GM21576 (cell line): Measurements from ENCODE around the gene MKI67.
A peak's percentile ranks its signal among the peaks of the same experiment; 100 is the strongest.
"Not testable (repeated sequence)": the region's sequence is repeated elsewhere in the genome, so short reads cannot be mapped to it uniquely, and the experiment has no call there.

Source experiments
- ATAC-seq: cut with Tn5 transposase; IDR thresholded peaks from one replicate; pipeline ENCODE4 v1.9.1; 2021; ENCODE audit warnings: mild to moderate bottlenecking, moderate library complexity; ENCODE audit not compliant: unreplicated experiment

The MKI67 gene, protein sequence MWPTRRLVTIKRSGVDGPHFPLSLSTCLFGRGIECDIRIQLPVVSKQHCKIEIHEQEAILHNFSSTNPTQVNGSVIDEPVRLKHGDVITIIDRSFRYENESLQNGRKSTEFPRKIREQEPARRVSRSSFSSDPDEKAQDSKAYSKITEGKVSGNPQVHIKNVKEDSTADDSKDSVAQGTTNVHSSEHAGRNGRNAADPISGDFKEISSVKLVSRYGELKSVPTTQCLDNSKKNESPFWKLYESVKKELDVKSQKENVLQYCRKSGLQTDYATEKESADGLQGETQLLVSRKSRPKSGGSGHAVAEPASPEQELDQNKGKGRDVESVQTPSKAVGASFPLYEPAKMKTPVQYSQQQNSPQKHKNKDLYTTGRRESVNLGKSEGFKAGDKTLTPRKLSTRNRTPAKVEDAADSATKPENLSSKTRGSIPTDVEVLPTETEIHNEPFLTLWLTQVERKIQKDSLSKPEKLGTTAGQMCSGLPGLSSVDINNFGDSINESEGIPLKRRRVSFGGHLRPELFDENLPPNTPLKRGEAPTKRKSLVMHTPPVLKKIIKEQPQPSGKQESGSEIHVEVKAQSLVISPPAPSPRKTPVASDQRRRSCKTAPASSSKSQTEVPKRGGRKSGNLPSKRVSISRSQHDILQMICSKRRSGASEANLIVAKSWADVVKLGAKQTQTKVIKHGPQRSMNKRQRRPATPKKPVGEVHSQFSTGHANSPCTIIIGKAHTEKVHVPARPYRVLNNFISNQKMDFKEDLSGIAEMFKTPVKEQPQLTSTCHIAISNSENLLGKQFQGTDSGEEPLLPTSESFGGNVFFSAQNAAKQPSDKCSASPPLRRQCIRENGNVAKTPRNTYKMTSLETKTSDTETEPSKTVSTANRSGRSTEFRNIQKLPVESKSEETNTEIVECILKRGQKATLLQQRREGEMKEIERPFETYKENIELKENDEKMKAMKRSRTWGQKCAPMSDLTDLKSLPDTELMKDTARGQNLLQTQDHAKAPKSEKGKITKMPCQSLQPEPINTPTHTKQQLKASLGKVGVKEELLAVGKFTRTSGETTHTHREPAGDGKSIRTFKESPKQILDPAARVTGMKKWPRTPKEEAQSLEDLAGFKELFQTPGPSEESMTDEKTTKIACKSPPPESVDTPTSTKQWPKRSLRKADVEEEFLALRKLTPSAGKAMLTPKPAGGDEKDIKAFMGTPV (N-terminal part only)

DNA sequence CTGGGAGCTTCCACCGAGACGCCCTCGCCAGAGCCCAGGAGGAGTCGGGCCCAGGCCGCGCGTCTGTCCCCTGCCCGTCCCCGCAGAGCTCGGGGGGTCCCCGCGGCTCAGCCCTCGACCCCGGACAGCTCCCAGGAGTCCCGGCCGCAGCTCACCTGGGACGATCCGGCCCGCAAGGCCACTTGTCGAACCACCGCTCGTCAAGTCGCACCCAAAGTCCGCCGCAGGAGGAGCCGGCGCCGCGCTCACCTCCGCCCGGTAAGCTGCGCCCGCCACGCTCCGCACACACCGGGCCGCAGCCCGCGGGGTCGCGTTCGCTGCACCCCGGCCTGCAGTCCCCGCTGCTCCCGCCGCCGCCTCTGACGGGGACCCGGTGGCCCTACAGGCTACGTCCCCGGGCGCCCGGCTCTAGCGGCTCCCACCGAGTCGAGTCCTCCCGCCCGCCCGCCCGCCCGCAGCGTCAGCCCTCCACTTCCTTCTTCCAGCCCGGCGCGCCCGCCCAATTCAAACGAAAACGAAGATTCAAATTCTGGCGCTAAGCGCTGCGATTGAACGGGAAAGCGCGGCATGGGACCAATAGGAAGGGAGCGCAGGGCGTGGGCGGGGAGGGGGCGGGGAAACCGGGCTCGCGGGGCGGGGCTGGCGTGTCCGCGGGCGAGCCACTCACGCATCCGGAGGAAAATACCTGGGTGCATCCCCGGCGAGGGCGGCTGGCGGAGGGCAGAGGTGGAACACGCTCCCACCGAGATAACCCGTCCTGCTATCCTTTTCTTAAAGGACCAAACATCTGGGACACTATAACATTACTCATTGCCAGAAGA lies at the start of gene MKI67:
Gene MKI67 (minus strand): TSS at position 480 of the 821 bp plus-strand sequence. CDS start 756 bp downstream, outside the sequence.
- peak; percentile 74 for ATAC-seq

DNA sequence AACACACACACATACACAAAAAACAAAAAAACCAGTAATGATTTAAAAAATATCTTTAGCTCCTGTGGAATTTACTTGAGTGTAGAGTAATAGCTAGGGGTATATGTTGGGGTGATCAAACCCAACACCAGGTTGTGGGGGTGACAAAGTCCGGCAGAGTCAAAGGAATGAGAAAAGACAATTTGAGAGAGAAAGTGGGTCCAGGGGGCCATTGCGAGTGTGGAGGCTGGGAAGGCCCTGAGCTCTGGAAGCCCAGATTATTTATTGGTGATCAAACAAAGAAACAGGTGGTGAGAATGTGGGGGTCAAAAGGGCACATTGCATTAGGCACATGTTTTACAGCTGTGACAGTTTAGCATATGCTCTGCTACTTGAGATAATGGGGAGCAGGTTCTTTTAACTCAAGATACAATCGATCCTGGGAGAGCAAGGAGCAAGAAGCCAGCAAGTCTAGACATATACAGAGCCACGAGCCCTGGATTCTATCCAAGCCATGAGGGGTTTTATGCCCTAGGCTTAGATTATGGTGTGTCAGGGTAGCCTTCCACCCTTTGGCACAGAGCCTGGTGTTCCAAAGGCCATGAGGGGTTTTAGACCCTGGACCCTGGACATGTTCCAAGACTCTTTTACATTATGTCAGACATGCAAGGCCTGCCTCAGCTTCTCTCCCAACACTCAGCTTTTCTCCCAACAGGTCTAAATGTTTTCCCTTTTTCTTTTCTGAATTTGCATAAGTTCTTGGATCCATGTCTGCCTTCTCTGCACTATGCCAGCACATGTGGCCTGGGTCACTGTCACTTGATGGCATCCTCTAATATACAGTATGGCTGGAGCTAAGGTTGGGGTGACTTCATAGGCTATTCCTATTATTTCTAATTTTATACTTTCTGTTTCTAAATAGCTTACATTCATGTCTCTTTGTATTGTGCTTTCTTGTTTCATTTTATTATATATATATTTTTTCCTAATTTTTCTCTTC lies 48.6 kb upstream of the MKI67 start:
- no peak for ATAC-seq

DNA sequence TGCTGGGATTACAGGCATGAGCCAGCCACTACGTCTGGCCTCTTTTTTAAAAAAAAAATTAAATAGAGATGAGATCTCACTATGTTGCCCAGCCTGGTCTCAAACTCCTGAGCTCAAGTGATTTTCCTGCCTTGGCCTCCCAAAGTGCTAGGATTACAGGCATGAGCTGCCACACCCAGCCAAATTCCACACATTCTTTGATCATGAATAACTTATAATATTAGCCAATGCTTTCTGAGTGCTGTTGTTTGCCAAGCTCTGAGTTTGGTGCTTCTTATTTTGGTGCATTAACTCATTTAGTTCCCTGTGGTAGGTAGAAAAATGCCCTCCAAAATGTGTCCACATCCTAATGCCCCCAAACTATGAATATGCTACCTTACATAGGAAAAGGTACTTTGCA lies 47.2 kb upstream of the MKI67 start:
- no peak for ATAC-seq

DNA sequence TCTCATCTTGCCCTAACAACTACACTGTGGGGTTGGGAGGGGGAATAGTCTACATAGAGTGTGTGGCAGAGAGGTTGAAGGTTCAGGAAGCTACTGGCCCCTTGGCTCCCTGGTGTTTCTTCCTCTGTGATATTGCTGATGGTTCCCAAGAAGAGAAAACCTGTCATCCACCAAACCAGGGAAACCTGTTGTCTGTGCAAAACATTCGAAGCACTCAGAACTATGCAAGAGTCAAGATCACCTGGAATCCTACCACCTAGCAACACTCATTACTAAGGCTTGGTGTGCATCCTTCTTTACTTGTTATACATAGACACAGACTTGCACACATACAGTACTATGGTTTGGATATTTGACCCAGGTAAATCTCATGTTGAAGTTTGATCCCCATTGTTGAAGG lies 46.5 kb upstream of the MKI67 start:
- no peak for ATAC-seq

DNA sequence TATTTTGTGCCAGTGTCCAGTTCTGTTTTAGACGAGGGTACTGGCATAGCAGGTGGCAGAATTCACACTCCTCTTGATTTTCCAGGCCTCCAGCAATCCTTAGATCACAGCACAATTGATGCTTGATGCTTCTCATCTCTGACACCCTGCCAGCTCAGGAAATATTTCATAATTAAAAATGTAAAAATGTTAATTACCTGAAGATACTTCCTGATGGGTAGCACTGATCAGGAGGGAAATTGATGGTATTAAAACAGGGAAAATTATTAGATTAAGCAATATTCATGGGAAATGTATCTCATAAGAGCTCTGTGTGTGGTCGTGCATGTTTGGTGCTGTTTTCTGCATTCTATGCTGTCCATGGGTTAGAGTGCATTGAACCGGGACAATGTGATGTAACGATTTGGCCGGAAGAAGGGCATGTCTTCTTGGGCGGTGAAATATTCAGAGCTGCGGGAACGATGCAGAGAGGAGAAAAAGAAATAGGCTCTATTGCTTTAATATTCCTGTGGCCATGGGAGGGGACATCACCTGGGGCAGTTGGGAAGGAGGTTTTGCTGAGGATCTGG lies 43.7 kb upstream of the MKI67 start:
- ATAC-seq = no peak

DNA sequence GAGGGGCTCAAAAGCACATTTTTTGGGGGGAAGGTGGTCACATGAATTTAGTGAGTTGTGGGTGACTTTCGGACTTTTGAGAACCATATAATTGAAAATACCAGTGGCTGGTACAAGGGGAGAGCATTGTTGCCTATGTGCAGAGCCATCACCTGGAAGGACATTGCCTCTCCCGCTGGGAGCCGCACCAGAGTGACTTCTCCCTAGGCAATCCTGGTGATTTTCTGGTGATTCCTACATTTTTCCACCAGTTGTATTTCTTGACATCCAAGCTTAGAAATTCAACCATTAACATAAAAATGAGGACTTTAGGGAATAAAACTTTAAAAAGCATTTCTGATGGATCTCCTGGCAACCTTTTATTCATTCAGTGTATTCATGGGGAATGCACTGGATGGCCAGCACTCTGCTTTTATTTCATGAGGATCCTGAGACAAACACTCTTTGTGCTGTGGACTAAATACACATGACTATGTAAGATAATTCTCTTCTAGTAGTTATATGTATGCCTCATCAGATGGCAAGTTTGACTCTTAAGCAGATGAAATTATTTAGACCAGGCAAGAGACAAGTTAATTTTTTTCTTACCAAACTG lies 41.8 kb upstream of the MKI67 start:
- ATAC-seq = no peak

DNA sequence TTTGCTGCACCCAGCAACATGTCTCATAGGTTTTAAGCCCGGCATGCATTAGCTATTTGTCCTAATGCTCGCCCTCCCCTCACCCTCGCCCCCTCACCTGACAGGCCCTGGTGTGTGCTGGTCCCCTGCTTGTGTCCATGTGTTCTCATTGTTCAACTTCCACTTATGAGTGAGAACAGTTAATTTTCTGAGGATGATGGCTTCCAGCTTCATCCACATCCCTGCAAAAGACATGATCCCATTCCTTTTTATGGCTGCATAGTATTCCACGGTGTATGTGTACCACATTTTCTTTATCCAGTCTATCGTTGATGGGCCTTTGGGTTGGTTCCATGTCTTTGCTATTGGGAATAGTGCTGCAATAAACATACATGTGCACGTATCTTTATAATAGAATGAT lies 40.9 kb upstream of the MKI67 start:
- ATAC-seq = not testable (repeated sequence)

DNA sequence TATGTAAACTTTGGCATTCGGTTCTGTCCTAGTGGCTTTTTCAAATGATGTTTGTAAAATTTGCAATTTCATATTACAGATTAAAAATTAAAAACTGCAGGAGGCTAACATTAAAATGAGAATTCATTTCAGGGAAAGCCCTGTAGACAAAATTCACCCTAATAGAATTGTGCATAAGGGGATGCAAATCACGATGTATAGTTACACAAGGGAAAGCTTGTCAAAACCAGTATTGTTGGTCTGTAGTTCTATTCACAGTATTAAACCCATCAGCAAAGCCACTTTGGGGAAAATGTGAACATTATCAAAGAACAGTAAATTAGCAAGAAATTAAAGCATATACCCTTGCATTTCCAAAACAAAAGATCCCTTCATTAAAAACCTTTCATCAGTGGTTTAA lies 39.9 kb upstream of the MKI67 start:
- no peak for ATAC-seq

DNA sequence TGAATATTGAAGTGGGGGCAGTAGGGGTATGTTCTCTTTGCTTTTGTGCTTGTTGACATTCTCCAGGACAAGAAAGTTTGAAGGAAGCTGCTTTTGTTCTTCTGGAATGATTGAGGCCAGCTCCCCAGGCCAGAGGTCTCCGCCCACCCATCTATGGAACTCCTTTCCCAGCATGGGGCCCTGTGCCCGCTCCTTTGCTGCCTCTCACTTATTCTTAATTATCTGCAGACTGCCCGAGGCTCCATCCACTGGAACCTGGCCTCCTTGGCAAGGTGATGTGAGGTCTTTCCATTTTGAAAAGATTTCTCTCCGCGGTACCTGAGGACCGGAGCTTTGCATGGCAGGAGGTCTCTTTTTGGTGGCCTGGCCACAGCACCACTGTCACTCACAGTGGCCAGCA lies 39.3 kb upstream of the MKI67 start:
- no peak for ATAC-seq

DNA sequence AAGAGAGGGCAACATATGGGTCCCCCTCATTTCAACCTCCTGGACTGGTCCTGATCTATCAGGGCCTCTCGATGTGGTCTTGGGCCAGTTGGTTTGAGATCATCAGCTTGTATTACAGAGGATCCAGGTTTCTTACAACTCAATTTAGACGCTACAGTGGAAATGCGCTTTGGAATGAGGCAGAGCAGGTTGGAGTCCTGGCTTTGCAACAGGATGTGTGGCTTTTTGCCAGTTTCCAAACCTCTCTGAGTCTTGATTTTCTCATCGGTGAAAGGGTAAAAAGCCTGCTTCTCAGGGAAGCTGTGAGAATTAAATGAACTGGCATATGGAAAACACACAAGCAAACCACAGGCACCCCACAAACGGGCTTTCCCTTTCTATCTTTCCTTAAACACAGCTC lies 37.5 kb upstream of the MKI67 start:
- no peak for ATAC-seq

DNA sequence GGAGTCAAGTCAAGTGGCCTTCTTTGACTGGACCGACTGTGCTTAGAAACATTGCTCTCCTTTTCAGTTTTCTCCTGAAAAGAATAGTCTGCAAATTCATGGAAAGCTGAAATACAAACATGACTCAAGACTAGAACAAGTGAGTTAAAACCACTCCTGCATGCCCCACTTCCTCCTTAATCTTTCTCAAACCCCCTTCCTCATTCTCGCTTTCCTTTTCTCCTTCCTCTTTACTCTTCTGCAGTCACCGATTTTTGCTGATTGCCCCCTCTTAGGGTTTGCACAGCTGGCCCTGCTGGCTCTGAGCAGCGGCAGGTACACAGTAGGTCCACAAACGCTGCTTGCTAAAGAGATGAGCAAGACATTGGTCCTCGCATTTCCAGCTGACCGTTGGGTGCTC lies 34.8 kb upstream of the MKI67 start:
- ATAC-seq = no peak

DNA sequence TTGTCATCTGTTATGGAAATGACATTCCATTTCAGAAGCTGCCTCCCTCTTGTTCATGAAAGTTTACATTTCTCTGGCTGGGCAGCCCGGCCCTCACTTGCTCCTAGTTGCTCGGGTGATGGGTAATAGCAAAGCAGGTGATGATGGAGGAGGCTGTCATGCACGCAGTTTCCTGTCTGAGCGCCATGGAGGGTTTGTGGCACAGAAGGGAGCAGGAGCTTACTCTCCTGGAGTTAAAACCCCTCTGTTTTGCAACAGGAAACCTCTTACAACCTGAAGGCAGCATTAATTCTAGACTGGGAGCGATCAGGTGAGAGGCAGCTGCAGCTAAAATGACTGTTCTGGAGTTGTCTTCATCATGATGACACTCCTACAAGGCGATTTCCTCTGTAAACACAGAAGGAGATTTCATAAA lies 34.1 kb upstream of the MKI67 start:
- ATAC-seq = no peak

DNA sequence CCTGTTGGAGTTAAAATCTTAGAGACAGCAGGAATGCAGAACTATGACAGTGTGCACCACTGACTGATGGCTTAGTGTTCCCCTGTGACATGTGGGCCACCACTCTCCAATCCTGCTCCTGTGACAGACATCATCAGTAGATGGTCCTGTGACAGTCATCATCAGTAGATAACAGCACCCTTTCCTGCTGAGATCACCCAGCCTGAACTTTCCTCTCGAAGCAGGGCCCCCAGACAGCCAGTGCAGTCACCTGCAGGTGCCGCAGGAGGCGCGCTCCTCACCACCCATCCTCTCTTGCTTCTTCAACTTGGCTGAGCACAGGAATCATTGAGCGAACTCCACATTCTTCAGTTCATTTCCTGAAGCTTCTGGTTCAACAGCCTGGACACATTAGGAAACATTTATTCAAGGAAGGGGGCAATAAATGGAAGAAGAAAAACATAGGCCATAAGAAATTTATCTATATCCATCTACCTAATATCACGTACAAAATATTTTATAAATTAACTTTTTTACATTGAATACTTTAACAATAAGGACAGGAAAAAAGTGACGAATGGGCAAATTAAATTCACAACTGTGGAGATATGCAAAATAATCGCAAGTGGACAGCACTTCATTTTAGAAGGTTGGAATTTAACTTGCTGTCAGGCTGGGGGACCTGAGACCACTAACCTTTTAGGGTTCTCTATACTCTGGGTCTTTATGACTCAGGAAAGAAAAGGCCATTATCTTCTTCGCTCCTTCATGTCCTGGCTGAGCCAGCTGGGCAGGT lies 32.0 kb upstream of the MKI67 start:
- no peak for ATAC-seq

DNA sequence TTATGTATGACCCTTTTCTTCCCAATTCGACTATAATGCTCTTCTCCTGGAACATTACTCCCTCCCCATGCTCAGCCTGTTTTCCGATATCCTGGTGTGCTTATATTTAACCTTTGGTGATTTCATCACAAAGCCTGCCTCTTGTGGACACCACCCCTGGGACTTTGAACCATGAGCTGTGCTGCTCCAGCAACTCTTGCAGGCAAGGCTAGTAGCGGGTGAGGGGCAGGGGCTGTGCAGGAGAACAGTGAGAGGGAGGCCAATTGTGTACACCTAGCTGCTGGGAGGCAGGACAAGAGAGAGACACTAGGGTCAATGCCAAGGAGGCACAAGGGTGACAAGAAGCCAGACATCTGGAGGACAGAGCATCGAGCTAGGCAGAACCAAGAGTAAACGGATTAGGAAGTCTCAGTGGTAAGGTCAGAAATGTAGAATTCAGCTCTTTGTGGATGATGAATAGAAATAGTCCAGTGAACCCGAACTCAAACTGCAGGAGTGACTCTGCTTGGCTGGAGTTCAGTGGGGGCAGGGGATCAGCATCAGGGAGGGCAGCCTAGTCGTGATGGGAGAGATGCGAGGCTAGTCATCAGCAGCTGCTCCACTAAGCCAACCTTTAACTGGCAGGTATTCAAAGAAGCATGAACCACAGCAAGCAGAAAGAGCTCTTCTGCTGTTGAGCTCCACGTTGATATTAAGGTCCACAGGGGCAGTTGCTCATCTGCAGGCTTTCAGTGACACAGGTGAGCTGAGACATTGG lies 31.0 kb upstream of the MKI67 start:
- ATAC-seq = no peak

DNA sequence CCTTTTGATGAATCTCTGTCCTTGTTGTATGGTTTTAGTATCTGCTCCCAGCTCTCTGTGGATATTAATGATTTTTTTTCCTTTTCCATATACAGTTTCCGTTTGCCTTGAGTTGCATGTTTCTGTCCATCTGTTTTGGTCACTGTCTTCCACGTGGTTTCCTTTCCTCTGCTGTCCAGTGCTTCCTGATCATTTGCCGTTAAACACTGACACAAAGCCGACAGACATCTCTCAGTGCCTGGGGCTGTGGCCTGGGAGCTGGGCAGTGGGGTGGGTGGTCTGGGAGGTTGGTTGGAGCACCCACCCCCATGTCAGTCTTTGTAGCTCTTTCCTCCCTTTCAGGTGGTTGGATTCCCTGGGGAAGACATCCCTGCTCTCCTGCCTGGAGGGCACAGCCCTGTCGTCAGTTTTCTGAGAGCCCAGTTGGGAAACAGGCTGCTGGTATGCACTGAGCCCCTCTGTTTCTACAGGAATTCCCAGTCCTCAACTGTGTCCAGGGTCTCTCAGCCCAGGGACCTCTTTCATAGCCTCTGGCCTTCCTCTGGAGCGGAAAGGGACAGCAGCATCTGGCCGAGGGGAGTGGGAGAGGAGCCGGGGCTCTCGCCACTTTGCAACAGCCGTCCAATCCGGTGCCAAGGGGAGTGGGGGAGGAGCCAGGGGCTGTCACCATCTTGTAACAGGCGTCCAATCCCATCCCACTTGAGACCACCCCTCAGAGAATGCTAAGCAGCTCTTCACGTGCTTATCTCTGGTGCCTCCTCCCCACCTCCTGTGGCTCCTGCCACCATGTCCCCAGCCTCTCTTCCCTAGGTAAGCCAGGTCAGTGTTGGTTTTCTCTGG lies 26.7 kb upstream of the MKI67 start:
- no peak for ATAC-seq

DNA sequence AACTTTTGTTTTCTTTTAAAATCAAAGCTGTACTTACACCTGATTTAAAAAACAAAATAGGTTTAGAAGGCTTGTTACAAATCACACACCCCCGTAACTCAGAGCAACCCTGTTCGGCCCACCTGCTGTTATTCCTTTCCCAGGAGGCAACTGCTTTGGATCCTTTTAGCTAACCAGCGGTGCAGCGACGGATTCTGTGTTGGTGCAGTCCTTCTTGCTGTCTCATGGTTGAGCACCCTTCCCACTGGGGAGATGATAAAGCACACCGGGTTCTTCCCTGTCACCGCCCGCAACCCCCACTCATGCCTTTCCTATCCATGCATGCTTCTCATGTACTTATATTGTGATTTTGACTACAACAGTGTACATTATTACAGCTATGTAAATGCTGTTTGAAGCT lies 24.8 kb upstream of the MKI67 start:
- ATAC-seq = no peak
